SK-N-SH (cell line): ENCODE data around the gene CFAP97. TPM values are rescaled to one million over a fixed set of nuclear protein-coding genes. Genes with fewer than 3 reads are reported as not detected.

Source experiments
- CTCF ChIA-PET: fragments of 300-600, 350-600 bp; formaldehyde crosslinking; extraction: SDS; loops from one replicate; lab custom pipeline; 2021; lab: Yijun Ruan, JAX
- POLR2A ChIA-PET: fragments of 350-600 bp; sonication (Branson Sonifier 250); formaldehyde crosslinking; extraction: SDS; loops from one replicate; lab custom pipeline; 2020; ENCODE audit warnings: antibody characterized with exemption, inconsistent platforms; lab: Yijun Ruan, JAX
- DNase-seq: peaks from one replicate; pipeline ENCODE4 v3.0.0; 2012
- H2AFZ ChIP-seq: fragments of 200-600 bp; sonication (generic); 2 replicates; pipeline ENCODE4 v1.8.1; 2016; ENCODE audit warnings: antibody characterized with exemption, mild to moderate bottlenecking, low read depth
- H3F3A ChIP-seq: fragments of 200-600 bp; sonication (generic); replicated peaks from 2 replicates; pipeline ENCODE3; 2016; ENCODE audit warnings: antibody characterized with exemption, mild to moderate bottlenecking; ENCODE audit not compliant: insufficient read depth
- H3K27ac ChIP-seq, 2 experiments: fragments of 200-500 bp in 1 of 2; fragments of 200-600 bp in 1 of 2; sonication (Bioruptor generic) in 1 of 2; sonication (generic), shearing (Covaris generic) in 1 of 2; 2 replicates each; pipeline versions ENCODE4 v1.5.1 to v1.6.1; 2014 to 2016; ENCODE audit warnings: low read depth in 2 of 2, inconsistent platforms in 1 of 2, low read length in 1 of 2, mild to moderate bottlenecking in 1 of 2, mixed read lengths in 1 of 2
- H3K27me3 ChIP-seq: fragments of 200-600 bp; sonication (generic), shearing (Covaris generic); 2 replicates; pipeline ENCODE4 v1.6.1; 2016; ENCODE audit warnings: mixed run types; ENCODE audit not compliant: insufficient read depth
- H3K36me3 ChIP-seq, 2 experiments: fragments of 200-500 bp in 1 of 2; fragments of 200-600 bp in 1 of 2; sonication (Bioruptor generic) in 1 of 2; sonication (generic) in 1 of 2; replicated peaks in 1 of 2; 2 replicates each; pipeline versions ENCODE3 to v1.5.1; 2014 to 2016; ENCODE audit warnings: low read length in 1 of 2, mild to moderate bottlenecking in 1 of 2; ENCODE audit not compliant: insufficient read depth in 2 of 2, control insufficient read depth in 1 of 2
- H3K4me1 ChIP-seq, 2 experiments: fragments of 200-500 bp in 1 of 2; fragments of 200-600 bp in 1 of 2; sonication (Bioruptor generic) in 1 of 2; sonication (generic), shearing (Covaris generic) in 1 of 2; 2 replicates each; pipeline versions ENCODE4 v1.5.1 to v1.6.1; 2014 to 2016; ENCODE audit warnings: low read depth in 1 of 2, low read length in 1 of 2, mixed run types in 1 of 2; ENCODE audit not compliant: insufficient read depth in 2 of 2, control insufficient read depth in 1 of 2
- H3K4me2 ChIP-seq: fragments of 200-600 bp; sonication (generic), shearing (Covaris generic); 2 replicates; pipeline ENCODE4 v1.6.1; 2017; ENCODE audit warnings: mixed run types
- H3K4me3 ChIP-seq, 2 experiments: fragments of 200-500 bp in 1 of 2; fragments of 200-600 bp in 1 of 2; sonication (Bioruptor generic) in 1 of 2; sonication (generic), shearing (Covaris generic) in 1 of 2; 2 replicates each; pipeline versions ENCODE4 v1.5.1 to v1.8.1; 2014 to 2016; ENCODE audit warnings: low read depth in 2 of 2, inconsistent platforms in 1 of 2, low read length in 1 of 2, mild to moderate bottlenecking in 1 of 2, mixed read lengths in 1 of 2, moderate library complexity in 1 of 2
- H3K79me2 ChIP-seq: fragments of 200-600 bp; sonication (generic); 2 replicates; pipeline ENCODE4 v1.8.1; 2017; ENCODE audit warnings: mild to moderate bottlenecking; ENCODE audit not compliant: insufficient read depth
- H3K9ac ChIP-seq: fragments of 200-600 bp; sonication (generic); 2 replicates; pipeline ENCODE4 v1.6.1; 2017; ENCODE audit warnings: mixed run types
- H3K9me2 ChIP-seq: fragments of 200-600 bp; sonication (generic); 2 replicates; pipeline ENCODE4 v1.6.1; 2017; ENCODE audit warnings: mixed run types
- H3K9me3 ChIP-seq: fragments of 200-600 bp; sonication (generic); 2 replicates; pipeline ENCODE4 v1.6.1; 2017; ENCODE audit warnings: mixed run types, mild to moderate bottlenecking, moderate library complexity
- H4K20me1 ChIP-seq: fragments of 200-600 bp; sonication (generic); 2 replicates; pipeline ENCODE4 v1.6.1; 2017; ENCODE audit warnings: mild to moderate bottlenecking, mixed run types; ENCODE audit not compliant: insufficient read depth
- CHD2 ChIP-seq: fragments of 150-350 bp; IDR thresholded peaks from 2 replicates; pipeline ENCODE4 v1.6.1; 2018; ENCODE audit warnings: low read length; ENCODE audit not compliant: partially characterized antibody
- CTCF ChIP-seq: fragments of 200-600 bp; sonication (generic); IDR thresholded peaks from 2 replicates; pipeline ENCODE4 v1.6.1; 2017; ENCODE audit warnings: antibody characterized with exemption, mild to moderate bottlenecking, moderate library complexity
- ELF1 ChIP-seq: IDR thresholded peaks from 2 replicates; pipeline ENCODE4 v1.4.0; 2012
- EZH2phosphoT487 ChIP-seq: fragments of 200-600 bp; sonication (generic); IDR thresholded peaks from 2 replicates; pipeline ENCODE4 v1.6.1; 2017; ENCODE audit warnings: low read depth, mixed run types, mild to moderate bottlenecking, antibody characterized with exemption, moderate library complexity, borderline replicate concordance
- FOSL2 ChIP-seq: IDR thresholded peaks from 2 replicates; pipeline ENCODE4 v1.4.0; 2012; ENCODE audit warnings: low read depth, mild to moderate bottlenecking, moderate library complexity, borderline replicate concordance
- IRF3 ChIP-seq: fragments of 150-350 bp; IDR thresholded peaks from 2 replicates; pipeline ENCODE4 v1.6.1; 2016; ENCODE audit warnings: mild to moderate bottlenecking, low read depth, low read length
- JUND ChIP-seq: IDR thresholded peaks from 2 replicates; pipeline ENCODE4 v1.4.0; 2012
- MAX ChIP-seq: IDR thresholded peaks from 2 replicates; pipeline ENCODE4 v1.4.0; 2012; ENCODE audit warnings: low read depth
- MXI1 ChIP-seq: IDR thresholded peaks from 2 replicates; pipeline ENCODE4 v1.6.1; 2012; ENCODE audit warnings: mild to moderate bottlenecking, low read depth, low read length, improper control_type of control experiment
- NFIC ChIP-seq: IDR thresholded peaks from 2 replicates; pipeline ENCODE4 v1.4.0; 2012; ENCODE audit warnings: borderline replicate concordance
- POLR2AphosphoS5 ChIP-seq: IDR thresholded peaks from 2 replicates; pipeline ENCODE4 v1.6.1; 2012; ENCODE audit warnings: low read depth, low read length
- RAD21 ChIP-seq: IDR thresholded peaks from 2 replicates; pipeline ENCODE4 v1.6.1; 2012; ENCODE audit warnings: mild to moderate bottlenecking, low read length
- RXRA ChIP-seq: IDR thresholded peaks from 2 replicates; pipeline ENCODE4 v1.4.0; 2012; ENCODE audit warnings: low read depth, mild to moderate bottlenecking, borderline replicate concordance
- TAF1 ChIP-seq: IDR thresholded peaks from 2 replicates; pipeline ENCODE4 v1.6.1; 2012; ENCODE audit warnings: low read depth, mild to moderate bottlenecking, low read length, moderate library complexity, borderline replicate concordance
- TCF12 ChIP-seq: IDR thresholded peaks from 2 replicates; pipeline ENCODE4 v1.4.0; 2012
- USF1 ChIP-seq: IDR thresholded peaks from 2 replicates; pipeline ENCODE4 v1.4.0; 2012; ENCODE audit warnings: low read depth, borderline replicate concordance
- ZBTB33 ChIP-seq: IDR thresholded peaks from 2 replicates; pipeline ENCODE4 v1.4.0; 2012; ENCODE audit warnings: low read depth, borderline replicate concordance
- WGBS: methylation state at CpG from one replicate; pipeline ENCODE4 v1.1.6; 2017; ENCODE audit warnings: low lambda C conversion rate; 5-methylcytosine and 5-hydroxymethylcytosine counted together
- polyA plus RNA-seq, 3 experiments: library from polyadenylated mRNA; depleted of rRNA; stranded (reverse); fragments of >200 nt; gene quantifications; 2 replicates each; pipeline ENCODE4 v1.2.3, GENCODE V29; 2012

The CFAP97 gene
- polyA plus RNA-seq, 1 of the 3 experiments (the other 2 are of a cell fraction), result 10.6 TPM

GRCh38 chr4:185189606-185190305 lies 14.0 kb downstream of the CFAP97 start:
- DNase-seq, result no peak
- ChIA-PET POLR2A (no interaction called here), CTCF (no interaction called here)
- Histone ChIP-seq H3K79me2 (peaks cover 81% of the 10 kb centered on the region), H3K4me1 (no peaks in the 10 kb centered on the region; a peak in 2 of 4 replicates), H4K20me1 (no peaks in the 10 kb centered on the region; the same call in 1 of the 2 replicates), H3K27me3 (no peaks in the 10 kb centered on the region), H3F3A (peaks cover 1% of the 10 kb centered on the region), H3K9me3 (no peaks in the 10 kb centered on the region), H3K27ac (no peak overlapping the region), H3K4me3 (no peak overlapping the region), H3K9me2 (no peaks in the 10 kb centered on the region), H3K9ac (no peak overlapping the region), H3K4me2 (no peak overlapping the region), H2AFZ (no peak overlapping the region), H3K36me3 (peaks cover 27 to 36% of the 10 kb centered on the region in 2 experiments)
- 87% methylated on average over 4 of the region's 4 CpGs for WGBS
- TF ChIP-seq POLR2AphosphoS5, result no peak
- TF ChIP-seq EZH2phosphoT487, result no peak

GRCh38 chr4:185186769-185187168 lies 17.0 kb downstream of the CFAP97 start:
- peaks cover 75% of the 10 kb centered on the region for H3K79me2 ChIP-seq
- CTCF ChIA-PET, result interaction anchor here (0.6 to 1.3 kb wide), 6 partner anchors 9 to 181 kb away, joined by 3 to 4 read pairs (median 4); no protein-coding TSS in a partner anchor
- POLR2A ChIA-PET, result interaction anchor here (1.3 to 1.7 kb wide), 2 partner anchors 10 to 44 kb away, joined by 4 read pairs; partner anchors contain the start of gene SLC25A4

More at GRCh38 chr4:185186769-185187168, 17.0 kb downstream of the CFAP97 start:
- Histone ChIP-seq H3K4me3 (no peak overlapping the region), H3K9me2 (no peaks in the 10 kb centered on the region), H3K9me3 (no peaks in the 10 kb centered on the region), H3F3A (peaks cover 16% of the 10 kb centered on the region), H3K27ac (no peak overlapping the region), H3K4me1 (peaks cover 0 to 10% of the 10 kb centered on the region in 2 experiments), H3K9ac (no peak overlapping the region), H3K4me2 (no peak overlapping the region), H3K27me3 (no peaks in the 10 kb centered on the region), H2AFZ (no peak overlapping the region), H4K20me1 (peaks cover 11% of the 10 kb centered on the region), H3K36me3 (peaks cover 27 to 33% of the 10 kb centered on the region in 2 experiments)
- WGBS, result 68% methylated on average over 3 of the region's 3 CpGs
- DNase-seq, result no peak
- no peak for TF ChIP-seq ZBTB33
- no peak for TF ChIP-seq ELF1
- TF ChIP-seq CHD2, result no peak
- no peak for TF ChIP-seq RAD21
- TF ChIP-seq IRF3, result no peak
- TF ChIP-seq MXI1, result no peak
- TF ChIP-seq JUND, result no peak
- no peak for TF ChIP-seq USF1
- TF ChIP-seq CTCF, result no peak
- TF ChIP-seq POLR2AphosphoS5, result no peak
- no peak for TF ChIP-seq TCF12
- no peak for TF ChIP-seq RXRA
- no peak for TF ChIP-seq MAX
- no peak for TF ChIP-seq TAF1
- no peak for TF ChIP-seq FOSL2
- TF ChIP-seq NFIC, result no peak
